Activated naive CD8-positive, alpha-beta T cell treated with anti-CD3 and anti-CD28 coated beads for 36 hours (primary cell): ENCODE results near the gene UCMA. TPM values are rescaled to one million over a fixed set of nuclear protein-coding genes. Genes with fewer than 3 reads are reported as not detected.
"Not testable (repeated sequence)": the region's sequence is repeated elsewhere in the genome, so short reads cannot be mapped to it uniquely, and the experiment has no call there.

Experiments
- DNase-seq: peaks from one replicate; pipeline ENCODE4 v3.0.0; 2021
- H3K27ac Mint-ChIP-seq: one replicate; pipeline ENCODE4 v1.8.0; 2022; ENCODE audit warnings: mild to moderate bottlenecking, moderate library complexity, mixed read lengths
- H3K27me3 Mint-ChIP-seq: one replicate; pipeline ENCODE4 v1.8.0; 2022; ENCODE audit warnings: mild to moderate bottlenecking, mixed read lengths
- H3K36me3 Mint-ChIP-seq: one replicate; pipeline ENCODE4 v1.8.0; 2021; ENCODE audit warnings: mild to moderate bottlenecking, mixed read lengths
- H3K4me1 Mint-ChIP-seq: one replicate; pipeline ENCODE4 v1.8.0; 2021; ENCODE audit warnings: mixed read lengths
- H3K4me3 Mint-ChIP-seq: one replicate; pipeline ENCODE4 v1.8.0; 2022; ENCODE audit warnings: mild to moderate bottlenecking, moderate library complexity, mixed read lengths
- H3K9me3 Mint-ChIP-seq: one replicate; pipeline ENCODE4 v1.8.0; 2022; ENCODE audit warnings: mixed read lengths
- total RNA-seq, 2 experiments: library from RNA; stranded (reverse); gene quantifications; one replicate each; pipeline ENCODE4 v1.2.3, GENCODE V29; 2021

UCMA gene, protein sequence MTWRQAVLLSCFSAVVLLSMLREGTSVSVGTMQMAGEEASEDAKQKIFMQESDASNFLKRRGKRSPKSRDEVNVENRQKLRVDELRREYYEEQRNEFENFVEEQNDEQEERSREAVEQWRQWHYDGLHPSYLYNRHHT
- not detected for total RNA-seq

DNA sequence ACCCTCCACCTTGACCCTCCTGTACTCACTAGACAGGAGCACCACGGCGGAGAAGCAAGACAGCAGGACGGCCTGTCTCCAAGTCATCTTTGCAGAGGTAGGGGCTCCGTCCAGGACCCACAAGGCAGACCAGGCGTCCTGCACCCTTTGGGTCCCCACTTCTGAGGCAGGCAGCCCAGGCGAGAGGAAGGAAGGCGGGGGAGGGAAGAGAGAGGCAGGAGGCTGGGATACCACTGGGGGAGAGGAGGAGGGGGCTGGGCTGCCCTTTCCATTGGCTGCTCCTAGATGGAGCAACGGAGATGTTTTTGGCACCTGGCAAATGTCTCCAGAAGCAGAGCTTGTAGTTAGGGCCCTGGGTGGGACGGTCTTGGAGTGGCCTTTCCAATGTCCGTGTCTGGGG lies at the start of gene UCMA:
Gene UCMA, minus strand, starts transcription at position 203 of the 400 bp plus-strand sequence. Its CDS starts 116 bp downstream, at position 87.
- no peak within 1 kb of the TSS for H3K4me3 Mint-ChIP-seq
- no peaks in the 10 kb centered on the region for H3K36me3 Mint-ChIP-seq
- H3K4me1 Mint-ChIP-seq: no peaks in the 10 kb centered on the region
- no peak for DNase-seq
- H3K27me3 Mint-ChIP-seq: no peaks in the 10 kb centered on the region
- H3K27ac Mint-ChIP-seq: no peak within 1 kb of the TSS
- H3K9me3 Mint-ChIP-seq: no peaks in the 10 kb centered on the region

DNA sequence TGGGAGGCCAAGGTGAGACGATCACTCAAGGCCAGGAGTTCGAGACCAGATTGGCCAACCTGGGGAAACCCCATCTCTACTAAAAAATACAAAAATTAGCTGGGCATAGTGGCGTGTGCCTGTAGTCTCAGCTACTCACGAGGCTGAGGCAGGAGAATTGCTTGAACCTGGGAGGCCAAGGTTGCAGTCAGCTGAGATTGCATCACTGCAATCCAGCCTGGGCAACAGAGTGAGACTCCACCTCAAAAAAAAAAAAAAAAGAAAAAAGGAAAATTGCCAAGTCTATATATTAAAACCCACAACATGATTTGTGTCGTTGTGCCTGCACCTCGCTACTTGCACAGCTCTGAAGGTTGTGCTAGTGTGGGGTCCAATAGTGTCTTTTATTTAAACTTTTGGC lies 48.2 kb upstream of the UCMA start:
- not testable (repeated sequence) for H3K4me1 Mint-ChIP-seq, H3K36me3 Mint-ChIP-seq, H3K27me3 Mint-ChIP-seq, DNase-seq, H3K9me3 Mint-ChIP-seq, H3K4me3 Mint-ChIP-seq, H3K27ac Mint-ChIP-seq

DNA sequence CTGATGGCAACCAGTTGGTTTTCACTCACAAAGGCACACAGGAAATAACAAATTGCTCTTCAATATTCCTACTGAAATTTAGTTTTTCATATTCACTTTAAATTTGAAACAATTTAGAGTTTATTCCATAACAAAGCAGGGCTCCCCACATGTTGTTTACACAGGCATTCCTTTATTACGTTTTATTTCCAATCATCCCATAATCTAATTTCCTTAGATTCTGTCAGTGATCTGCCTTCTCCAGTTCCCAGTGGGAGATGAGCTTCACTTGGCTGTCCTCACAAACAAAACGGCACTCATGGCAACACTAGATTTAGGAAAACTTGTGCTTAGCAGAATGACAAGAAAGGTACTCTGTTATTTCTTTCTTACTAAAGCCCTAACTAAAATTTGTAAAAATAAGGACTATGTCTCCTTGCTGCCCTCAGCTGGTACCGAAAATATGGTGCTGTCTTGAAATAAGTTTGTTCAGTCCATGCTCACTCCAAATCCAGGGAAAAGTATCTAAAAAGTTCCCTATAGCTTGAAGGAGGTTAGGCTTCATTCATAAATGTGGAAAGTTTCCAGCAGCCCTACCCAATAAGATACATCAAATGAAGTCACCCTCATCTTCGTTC lies 42.7 kb upstream of the UCMA start:
- no peaks in the 10 kb centered on the region for H3K36me3 Mint-ChIP-seq
- no peak for DNase-seq
- no peaks in the 10 kb centered on the region for H3K9me3 Mint-ChIP-seq
- H3K27ac Mint-ChIP-seq: no peak overlapping the region
- H3K27me3 Mint-ChIP-seq: no peaks in the 10 kb centered on the region
- no peak overlapping the region for H3K4me3 Mint-ChIP-seq
- no peaks in the 10 kb centered on the region for H3K4me1 Mint-ChIP-seq

DNA sequence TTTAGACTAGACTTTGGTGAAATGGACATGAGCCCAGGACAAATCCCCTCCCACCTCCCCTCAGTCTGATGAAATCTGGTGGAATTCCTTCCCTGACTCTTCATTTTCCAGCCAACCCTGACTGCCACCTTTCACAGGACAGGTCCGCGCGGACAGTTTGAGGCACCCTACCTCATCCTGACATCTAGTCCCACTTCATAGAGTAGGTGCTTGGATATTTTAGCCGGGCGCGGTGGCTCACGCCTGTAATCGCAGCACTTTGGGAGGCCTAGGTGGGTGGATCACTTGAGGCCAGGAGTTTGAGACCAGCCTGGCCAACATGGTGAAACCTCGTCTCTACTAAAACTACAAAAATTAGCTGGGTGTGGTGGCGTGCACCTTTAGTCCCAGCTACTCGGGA lies 42.0 kb upstream of the UCMA start:
- not testable (repeated sequence) for H3K36me3 Mint-ChIP-seq, H3K27me3 Mint-ChIP-seq, H3K9me3 Mint-ChIP-seq, DNase-seq, H3K27ac Mint-ChIP-seq, H3K4me3 Mint-ChIP-seq, H3K4me1 Mint-ChIP-seq

DNA sequence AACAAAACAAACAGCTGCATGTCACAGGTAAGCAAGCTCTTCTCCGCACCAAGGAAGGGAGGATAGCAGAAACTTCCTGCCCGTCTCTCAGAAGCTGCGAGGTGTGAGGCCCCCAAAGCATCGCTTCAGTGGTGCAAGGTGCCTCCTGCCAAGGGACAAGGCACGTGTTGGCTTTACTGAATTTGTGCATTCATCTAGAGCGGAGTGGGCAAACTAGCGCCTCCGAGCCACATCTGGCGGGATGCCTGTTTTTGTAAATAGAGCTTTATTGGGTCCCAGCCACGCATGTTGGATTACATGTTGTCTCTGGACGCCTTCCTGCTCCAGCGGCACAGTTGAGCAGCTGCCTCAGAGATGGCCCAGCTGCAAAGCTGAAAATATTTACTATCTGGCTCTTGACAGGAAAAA lies 38.0 kb upstream of the UCMA start:
- Mint-ChIP-seq H3K27ac (no peak overlapping the region), H3K4me1 (no peaks in the 10 kb centered on the region), H3K9me3 (no peaks in the 10 kb centered on the region), H3K27me3 (no peaks in the 10 kb centered on the region), H3K36me3 (no peaks in the 10 kb centered on the region), H3K4me3 (no peak overlapping the region)
- DNase-seq: no peak

DNA sequence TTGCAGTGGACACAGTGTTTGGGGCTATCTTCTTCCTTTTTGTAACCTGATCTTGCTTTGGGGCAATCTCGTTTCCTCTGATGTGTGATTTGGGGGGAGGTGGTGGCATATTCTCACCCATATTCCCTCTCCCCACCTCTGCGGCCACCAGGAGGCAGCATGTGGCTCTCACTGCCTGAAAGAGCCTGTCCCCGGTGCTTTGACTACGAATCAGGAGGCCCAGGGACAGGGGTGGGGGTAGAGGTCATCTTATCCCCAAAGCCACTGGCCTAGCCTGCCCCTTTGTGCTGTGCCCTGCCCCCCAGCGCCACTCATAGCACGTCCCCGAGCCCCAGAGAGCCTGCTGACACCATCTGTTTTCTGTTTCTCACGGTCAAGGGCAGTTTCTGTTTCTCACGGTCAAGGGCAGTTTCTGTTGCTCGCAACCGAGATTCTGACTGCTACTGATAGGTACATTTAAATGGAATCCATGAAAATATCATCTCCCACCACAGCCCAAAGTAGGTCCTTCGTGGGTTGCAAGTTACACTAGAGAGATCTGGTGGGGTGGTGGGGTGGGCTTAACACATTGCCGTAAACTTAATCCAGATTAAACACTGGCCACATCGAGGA lies 37.5 kb upstream of the UCMA start:
- Mint-ChIP-seq H3K4me1 (no peaks in the 10 kb centered on the region), H3K27ac (no peak overlapping the region), H3K27me3 (no peaks in the 10 kb centered on the region), H3K9me3 (no peaks in the 10 kb centered on the region), H3K36me3 (no peaks in the 10 kb centered on the region), H3K4me3 (no peak overlapping the region)
- DNase-seq: peak; percentile 44

DNA sequence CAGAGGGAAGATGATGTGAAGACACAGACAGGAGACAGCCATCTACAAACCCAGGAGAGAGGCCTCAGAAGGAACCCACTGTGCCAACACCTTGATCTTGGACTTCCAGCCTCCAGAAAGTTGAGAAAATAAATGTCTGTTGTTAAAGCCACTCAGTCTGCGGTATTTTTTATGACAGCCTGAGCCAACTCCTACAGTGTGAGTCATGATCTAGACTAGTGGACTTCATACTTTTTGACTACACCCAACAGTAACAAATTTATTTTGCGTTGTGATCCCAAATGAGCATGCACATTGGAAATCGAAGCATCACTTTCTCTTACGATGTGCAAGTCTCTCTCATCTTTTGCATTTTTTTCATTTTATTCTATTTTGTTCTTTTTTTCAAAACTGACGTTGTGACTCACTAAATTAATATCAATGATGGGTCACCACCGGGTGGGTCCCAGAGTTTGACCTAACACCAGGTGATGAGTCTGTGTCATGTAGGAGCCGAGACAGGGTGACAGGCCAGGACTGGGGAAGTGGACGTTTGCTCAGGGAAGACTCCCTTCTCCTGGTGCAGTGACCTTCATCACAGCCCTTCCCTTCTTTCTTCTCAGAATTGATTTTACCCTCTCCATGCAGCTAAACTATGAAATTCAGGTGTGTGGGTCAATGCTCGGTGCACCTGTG lies 36.8 kb upstream of the UCMA start:
- H3K27me3 Mint-ChIP-seq: no peaks in the 10 kb centered on the region
- no peak overlapping the region for H3K4me3 Mint-ChIP-seq
- H3K4me1 Mint-ChIP-seq: no peaks in the 10 kb centered on the region
- H3K36me3 Mint-ChIP-seq: no peaks in the 10 kb centered on the region
- DNase-seq: no peak
- no peak overlapping the region for H3K27ac Mint-ChIP-seq
- H3K9me3 Mint-ChIP-seq: no peaks in the 10 kb centered on the region

DNA sequence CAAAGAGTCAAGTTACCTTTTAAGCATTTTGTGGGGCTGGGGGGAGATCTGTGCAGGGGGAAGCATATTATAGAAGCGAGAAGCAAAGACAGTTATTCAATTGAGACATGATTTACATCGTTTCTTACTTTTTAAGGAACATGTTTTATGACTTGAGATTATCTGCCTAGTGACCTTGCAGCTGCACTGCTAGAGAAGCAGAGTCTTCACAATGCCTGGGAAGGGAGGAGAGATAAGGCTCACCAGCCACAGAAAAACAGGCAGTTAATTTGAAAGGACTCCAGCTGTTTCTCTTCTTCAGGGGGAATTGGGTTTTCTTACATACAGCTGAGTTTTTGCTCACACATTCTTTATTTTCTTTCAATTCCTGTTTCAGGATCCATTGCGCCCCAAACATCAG lies 34.7 kb upstream of the UCMA start:
- H3K4me3 Mint-ChIP-seq: no peak overlapping the region
- no peak overlapping the region for H3K27ac Mint-ChIP-seq
- H3K27me3 Mint-ChIP-seq: no peaks in the 10 kb centered on the region
- no peaks in the 10 kb centered on the region for H3K9me3 Mint-ChIP-seq
- H3K36me3 Mint-ChIP-seq: no peaks in the 10 kb centered on the region
- H3K4me1 Mint-ChIP-seq: no peaks in the 10 kb centered on the region
- no peak for DNase-seq

DNA sequence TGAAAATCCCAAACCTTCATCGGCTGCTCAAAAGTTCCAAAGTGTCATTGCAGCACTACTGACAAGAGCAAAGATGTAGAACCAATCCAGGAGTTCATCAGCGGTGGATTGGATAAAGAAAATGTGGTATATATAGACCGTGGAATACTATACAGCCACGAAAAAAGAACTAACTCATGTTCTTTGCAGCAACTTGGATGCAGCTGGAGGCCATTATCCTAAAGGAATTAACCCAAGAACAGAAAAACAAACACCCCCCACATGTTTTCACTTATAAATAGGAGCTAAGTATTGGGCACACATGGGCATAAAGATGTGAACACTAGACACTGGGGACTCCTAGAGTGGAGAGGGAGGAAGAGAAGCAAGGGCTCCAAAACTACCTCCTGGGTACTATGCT lies 34.1 kb upstream of the UCMA start:
- DNase-seq: no peak
- Mint-ChIP-seq H3K27me3 (peaks cover 2% of the 10 kb centered on the region), H3K9me3 (no peaks in the 10 kb centered on the region), H3K4me1 (no peaks in the 10 kb centered on the region), H3K36me3 (no peaks in the 10 kb centered on the region), H3K4me3 (no peak overlapping the region), H3K27ac (no peak overlapping the region)

DNA sequence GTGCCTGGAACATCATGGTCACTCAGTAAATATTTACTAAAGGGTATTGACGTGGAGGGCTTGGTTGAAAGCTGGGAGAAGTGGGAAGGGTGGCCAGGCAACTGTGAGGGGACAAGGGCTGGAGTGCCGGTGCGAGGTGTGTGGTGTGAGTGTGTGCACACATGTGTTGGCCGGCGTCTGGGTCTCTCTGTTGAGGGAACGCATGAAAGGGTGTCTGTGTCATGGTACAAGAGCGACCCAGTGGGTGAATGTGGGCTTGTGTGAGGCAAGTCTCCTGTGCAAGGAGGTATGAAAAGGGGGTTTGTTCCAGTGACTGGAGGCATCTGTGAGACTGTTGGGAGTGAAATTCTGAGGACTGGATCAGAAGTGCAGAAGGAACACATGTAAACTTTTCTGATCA lies 29.4 kb upstream of the UCMA start:
- Mint-ChIP-seq H3K4me1 (no peaks in the 10 kb centered on the region), H3K4me3 (no peak overlapping the region), H3K36me3 (no peaks in the 10 kb centered on the region), H3K27me3 (peaks cover 9% of the 10 kb centered on the region), H3K27ac (no peak overlapping the region), H3K9me3 (no peaks in the 10 kb centered on the region)
- no peak for DNase-seq

DNA sequence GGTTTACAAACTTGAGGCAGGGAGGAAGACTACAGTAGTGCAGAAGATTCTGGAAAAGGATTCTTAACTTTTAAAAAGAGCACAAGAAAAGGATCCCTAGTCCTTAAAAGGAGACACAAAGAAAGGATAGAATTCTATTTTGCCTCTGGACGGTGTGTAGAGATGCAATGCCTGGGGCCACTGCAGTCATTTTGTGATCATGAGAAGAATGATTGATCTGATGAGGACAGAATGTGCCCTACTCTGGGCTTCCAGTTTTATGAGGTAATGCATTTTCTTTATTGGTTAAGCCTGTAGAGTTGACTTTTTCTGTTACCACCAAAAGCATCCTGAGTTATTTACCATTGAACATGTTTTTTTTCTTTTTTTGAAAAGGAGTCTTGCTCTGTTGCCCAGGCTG lies 28.3 kb upstream of the UCMA start:
- no peak for DNase-seq
- no peaks in the 10 kb centered on the region for H3K4me1 Mint-ChIP-seq
- H3K27ac Mint-ChIP-seq: no peak overlapping the region
- H3K27me3 Mint-ChIP-seq: peaks cover 9% of the 10 kb centered on the region
- no peak overlapping the region for H3K4me3 Mint-ChIP-seq
- no peaks in the 10 kb centered on the region for H3K9me3 Mint-ChIP-seq
- H3K36me3 Mint-ChIP-seq: no peaks in the 10 kb centered on the region

DNA sequence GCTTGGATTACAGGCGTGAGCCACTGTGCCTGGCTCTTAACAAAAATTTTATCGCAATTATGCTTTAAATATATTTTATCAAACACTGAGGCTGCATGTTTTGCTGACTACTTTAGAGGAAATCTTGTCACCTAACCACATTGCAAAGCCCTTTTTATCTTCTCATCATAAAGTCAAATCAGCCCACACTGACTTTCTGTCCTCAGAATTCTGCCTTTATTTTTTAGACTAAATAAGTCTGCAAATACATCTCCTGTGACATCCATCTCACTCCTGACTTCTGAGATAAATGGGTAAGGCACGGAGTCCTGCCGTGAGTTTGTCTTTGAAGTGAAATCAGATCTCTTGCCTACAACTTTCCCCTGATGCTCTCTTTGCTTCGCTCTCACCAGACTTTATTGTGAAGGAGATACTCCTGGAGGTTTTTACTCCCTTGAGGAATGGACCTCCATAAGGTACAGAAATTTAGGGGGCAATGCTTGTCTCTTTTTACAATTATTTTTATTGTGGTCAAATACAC lies 23.5 kb upstream of the UCMA start:
- Mint-ChIP-seq H3K36me3 (no peaks in the 10 kb centered on the region), H3K9me3 (no peaks in the 10 kb centered on the region), H3K4me1 (no peaks in the 10 kb centered on the region), H3K27me3 (peaks cover 4% of the 10 kb centered on the region), H3K27ac (no peak overlapping the region), H3K4me3 (no peak overlapping the region)
- no peak for DNase-seq

DNA sequence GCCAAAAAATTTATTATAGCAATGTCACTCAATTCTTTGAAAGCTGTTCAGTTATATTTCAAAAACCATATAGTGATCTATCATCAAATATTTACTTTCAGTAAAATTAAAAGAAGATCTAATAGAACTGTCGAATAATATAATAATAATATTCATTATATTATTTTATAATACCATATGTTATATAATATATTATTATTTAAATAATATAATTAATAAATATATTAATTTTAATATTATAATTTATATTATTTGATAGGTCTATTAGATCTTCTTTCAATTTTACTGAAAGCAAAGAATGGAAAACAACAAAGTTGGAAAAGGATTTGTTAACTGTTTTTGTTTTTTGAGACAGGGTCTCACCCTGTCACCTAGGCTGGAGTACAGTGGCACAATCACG lies 22.5 kb upstream of the UCMA start:
- H3K4me3 Mint-ChIP-seq: no peak overlapping the region
- no peaks in the 10 kb centered on the region for H3K36me3 Mint-ChIP-seq
- H3K4me1 Mint-ChIP-seq: no peaks in the 10 kb centered on the region
- no peak overlapping the region for H3K27ac Mint-ChIP-seq
- no peaks in the 10 kb centered on the region for H3K9me3 Mint-ChIP-seq
- H3K27me3 Mint-ChIP-seq: no peaks in the 10 kb centered on the region
- no peak for DNase-seq

DNA sequence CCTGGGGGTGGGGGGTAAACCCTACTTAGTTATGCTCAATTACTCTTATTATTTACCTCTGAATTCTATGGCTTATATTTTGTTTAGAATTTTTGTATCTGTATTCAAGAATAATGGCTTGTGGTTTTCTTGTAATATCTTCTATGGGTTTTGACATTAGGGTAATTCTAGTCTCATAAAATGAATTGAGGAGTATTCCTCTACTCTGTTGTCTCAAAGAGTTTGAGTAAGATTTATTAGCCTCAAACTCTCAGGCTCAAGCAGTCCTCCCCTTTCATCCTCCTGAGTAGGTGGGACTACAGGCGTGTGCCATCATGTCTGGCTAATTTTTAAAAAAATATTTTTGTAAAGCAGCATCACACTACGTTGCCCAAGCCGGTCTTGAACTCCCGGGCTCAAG lies 19.6 kb upstream of the UCMA start:
- H3K4me3 Mint-ChIP-seq: no peak overlapping the region
- peaks cover 4% of the 10 kb centered on the region for H3K27me3 Mint-ChIP-seq
- H3K27ac Mint-ChIP-seq: no peak overlapping the region
- H3K9me3 Mint-ChIP-seq: no peaks in the 10 kb centered on the region
- no peaks in the 10 kb centered on the region for H3K4me1 Mint-ChIP-seq
- no peaks in the 10 kb centered on the region for H3K36me3 Mint-ChIP-seq
- no peak for DNase-seq

DNA sequence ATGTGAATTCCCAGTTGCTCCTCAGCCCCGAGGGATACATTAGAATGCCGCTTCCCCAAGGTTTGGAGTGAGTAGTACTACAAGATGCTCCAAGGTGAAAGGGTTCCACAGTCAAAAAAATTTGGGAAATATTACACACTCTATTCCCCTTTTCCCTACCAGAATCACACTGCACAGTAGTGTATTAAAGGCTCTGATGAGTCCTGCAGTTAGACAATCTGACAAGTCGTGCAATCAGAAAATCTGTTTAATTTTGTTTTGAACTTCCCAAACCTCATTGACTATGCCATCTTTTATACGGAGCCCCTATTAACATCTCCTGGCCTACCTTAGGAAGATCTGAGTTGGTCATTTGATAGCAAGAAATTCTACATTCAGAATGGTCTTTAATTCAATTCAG lies 13.6 kb upstream of the UCMA start:
- H3K27ac Mint-ChIP-seq: no peak overlapping the region
- no peaks in the 10 kb centered on the region for H3K4me1 Mint-ChIP-seq
- H3K36me3 Mint-ChIP-seq: no peaks in the 10 kb centered on the region
- H3K27me3 Mint-ChIP-seq: peaks cover 4% of the 10 kb centered on the region
- no peak for DNase-seq
- no peaks in the 10 kb centered on the region for H3K9me3 Mint-ChIP-seq
- no peak overlapping the region for H3K4me3 Mint-ChIP-seq

DNA sequence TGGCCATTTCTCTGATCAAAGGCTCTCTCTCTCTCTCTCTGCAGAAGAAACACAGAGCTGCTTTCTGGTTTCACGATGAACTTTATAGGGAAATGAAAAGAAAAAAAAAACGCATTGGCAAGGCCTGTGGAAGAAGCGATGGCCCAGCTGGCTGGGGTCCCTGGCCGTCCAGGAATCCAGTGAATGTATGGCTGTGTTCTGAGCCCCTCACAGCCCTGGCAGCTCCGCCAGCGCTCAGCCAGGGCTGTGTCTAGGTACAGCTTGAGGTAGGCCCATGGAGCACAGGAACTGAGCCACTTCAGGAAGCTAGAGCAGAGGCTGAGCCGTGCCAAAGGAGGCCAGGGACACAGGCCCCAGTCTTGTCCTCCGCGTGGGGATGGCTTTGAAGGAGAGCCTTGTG lies 13.1 kb upstream of the UCMA start:
- no peaks in the 10 kb centered on the region for H3K4me1 Mint-ChIP-seq
- peaks cover 4% of the 10 kb centered on the region for H3K27me3 Mint-ChIP-seq
- no peak overlapping the region for H3K27ac Mint-ChIP-seq
- no peaks in the 10 kb centered on the region for H3K36me3 Mint-ChIP-seq
- no peak overlapping the region for H3K4me3 Mint-ChIP-seq
- no peaks in the 10 kb centered on the region for H3K9me3 Mint-ChIP-seq
- no peak for DNase-seq
